Measurements from ENCODE around the gene PTGES.
A peak's percentile ranks its signal among the peaks of the same experiment; 100 is the strongest.

PTGES gene

GRCh38 chr9:129732100-129732499 lies 20.7 kb downstream of the PTGES start:
- no peak overlapping the region for H3K4me3 ChIP-seq (ENCODE audit: low read depth, low read length)
- no peak for TF ChIP-seq CTCF (IDR thresholded peaks at IDR 0.05; ENCODE audit: low read depth, low read length)

- H3K4me3 ChIP-seq (ENCODE audit: low read depth, low read length): no peak overlapping the region
- TF ChIP-seq CTCF (IDR thresholded peaks at IDR 0.05; ENCODE audit: low read depth, low read length): no peak
These were observed 21.3 kb downstream of the PTGES start for GRCh38 chr9:129731477-129732085.

- no peak for TF ChIP-seq CTCF (IDR thresholded peaks at IDR 0.05; ENCODE audit: low read depth, low read length)
These were observed 24.1 kb downstream of the PTGES start for GRCh38 chr9:129728744-129729143.

GRCh38 chr9:129726322-129727160 lies 26.3 kb downstream of the PTGES start:
- peak; percentile 95 for TF ChIP-seq CTCF (IDR thresholded peaks at IDR 0.05; ENCODE audit: low read depth, low read length)
- H3K4me3 ChIP-seq (ENCODE audit: low read depth, low read length): no peak overlapping the region

More at GRCh38 chr9:129728744-129729143, 24.1 kb downstream of the PTGES start:
- no peak overlapping the region for H3K4me3 ChIP-seq (ENCODE audit: low read depth, low read length)

GRCh38 chr9:129725795-129726251 lies 27.0 kb downstream of the PTGES start:
- TF ChIP-seq CTCF (IDR thresholded peaks at IDR 0.05; ENCODE audit: low read depth, low read length): no peak

GRCh38 chr9:129724456-129725190 lies 28.2 kb downstream of the PTGES start:
- H3K4me3 ChIP-seq (ENCODE audit: low read depth, low read length): no peak overlapping the region
- no peak for TF ChIP-seq CTCF (IDR thresholded peaks at IDR 0.05; ENCODE audit: low read depth, low read length)

More at GRCh38 chr9:129725795-129726251, 27.0 kb downstream of the PTGES start:
- H3K4me3 ChIP-seq (ENCODE audit: low read depth, low read length): no peak overlapping the region

Measured in WI38 (cell line).